ENCODE data around the gene MDK.
A peak's percentile ranks its signal among the peaks of the same experiment; 100 is the strongest.
"Not testable (repeated sequence)": the region's sequence is repeated elsewhere in the genome, so short reads cannot be mapped to it uniquely, and the experiment has no call there.

MDK gene

DNA sequence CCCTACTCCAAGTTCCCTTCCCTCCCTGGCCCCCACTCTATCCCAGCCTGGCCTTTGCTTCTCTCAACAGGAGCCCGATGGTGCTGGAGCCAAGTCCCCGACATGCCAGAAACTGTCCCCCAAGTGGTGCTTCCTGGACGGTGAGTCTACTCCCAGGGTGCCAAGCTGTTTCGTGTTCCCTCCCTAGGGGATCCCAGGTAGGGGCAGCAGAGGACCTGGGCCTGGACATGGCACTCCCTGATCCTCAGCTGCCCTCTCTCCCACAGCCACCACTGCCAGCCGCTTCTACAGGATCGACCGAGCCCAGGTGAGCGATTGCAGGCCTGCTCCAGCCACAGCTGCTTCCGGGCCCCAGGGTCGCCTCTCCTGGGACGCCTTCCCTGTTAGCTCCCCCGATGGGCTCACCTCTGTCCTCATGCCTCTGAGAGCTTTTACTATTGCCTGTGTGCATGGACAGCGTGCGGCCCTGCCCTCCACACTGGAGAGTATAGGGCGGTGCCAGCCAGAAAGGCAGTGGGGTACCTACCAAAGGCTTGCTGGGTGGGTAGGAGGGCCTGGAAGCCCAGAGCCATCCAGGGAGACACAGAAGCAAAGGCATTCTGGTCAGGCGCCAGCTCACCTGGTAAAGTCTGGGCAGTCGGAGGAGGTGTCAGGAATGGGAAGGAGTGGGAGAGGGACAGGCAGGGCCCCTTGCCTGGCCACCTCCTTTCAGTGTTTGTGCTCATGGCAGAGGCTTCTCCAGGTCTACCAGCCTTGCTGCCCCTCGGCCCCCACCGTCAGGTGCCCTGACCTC, 5.0 kb upstream of the MDK start:
- no peak for DNase-seq (ENCODE audit: low read depth in 1 of 2, low spot score in 1 of 2)
- TF ChIP-seq JUND (IDR thresholded peaks at IDR 0.05; ENCODE audit: low read depth) = no peak
- in situ Hi-C loops (cut with HindIII; ENCODE audit: low pct_unique_long_range_greater_than_20kb, low sequenced_read_pairs) = no loop called here

DNA sequence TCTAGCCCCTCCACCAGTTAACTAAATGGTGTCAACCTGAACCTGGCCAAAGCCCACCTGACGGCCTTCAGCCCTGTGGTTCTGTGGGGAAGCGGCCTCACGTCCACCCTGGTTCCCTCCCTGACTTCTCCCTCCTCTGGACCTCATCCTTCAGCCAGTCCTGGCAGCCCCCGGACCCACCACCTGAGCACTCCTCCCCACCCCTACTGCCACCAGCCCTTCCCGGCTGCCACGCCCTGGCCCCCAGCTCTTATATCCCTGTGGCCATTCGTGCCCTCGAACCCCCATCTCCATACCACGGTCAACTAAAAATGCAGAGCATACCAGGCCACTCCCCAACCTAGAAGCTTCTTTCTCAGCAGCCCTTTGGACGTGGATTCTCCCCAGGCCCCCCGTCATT, 4.2 kb upstream of the MDK start:
- TF ChIP-seq JUND (IDR thresholded peaks at IDR 0.05; ENCODE audit: low read depth) = no peak
- in situ Hi-C loops (cut with HindIII; ENCODE audit: low pct_unique_long_range_greater_than_20kb, low sequenced_read_pairs) = no loop called here
- no peak for DNase-seq (ENCODE audit: low read depth in 1 of 2, low spot score in 1 of 2)

DNA sequence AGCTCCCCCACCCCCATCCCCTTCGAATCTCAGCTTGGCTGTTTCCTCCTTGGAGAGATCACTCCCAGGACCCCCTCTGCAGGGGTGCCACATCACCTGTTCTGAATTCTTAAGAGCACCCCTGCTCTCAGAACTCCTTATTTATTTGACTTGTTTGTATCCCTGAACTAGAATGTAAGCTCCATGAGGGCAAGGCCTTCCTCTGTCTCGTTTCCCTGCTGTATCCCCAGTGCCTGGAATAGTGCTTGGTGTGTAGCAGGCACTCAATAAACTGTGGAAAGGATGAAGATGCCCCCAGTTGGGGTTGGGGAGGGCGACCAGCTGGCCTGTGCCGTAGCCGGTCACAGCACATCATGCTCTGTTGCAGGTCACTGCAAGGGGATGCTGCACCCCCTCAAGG, 3.6 kb upstream of the MDK start:
- TF ChIP-seq JUND (IDR thresholded peaks at IDR 0.05; ENCODE audit: low read depth) = no peak
- in situ Hi-C loops (cut with HindIII; ENCODE audit: low pct_unique_long_range_greater_than_20kb, low sequenced_read_pairs) = no loop called here
- DNase-seq (ENCODE audit: low read depth in 1 of 2, low spot score in 1 of 2) = no peak

DNA sequence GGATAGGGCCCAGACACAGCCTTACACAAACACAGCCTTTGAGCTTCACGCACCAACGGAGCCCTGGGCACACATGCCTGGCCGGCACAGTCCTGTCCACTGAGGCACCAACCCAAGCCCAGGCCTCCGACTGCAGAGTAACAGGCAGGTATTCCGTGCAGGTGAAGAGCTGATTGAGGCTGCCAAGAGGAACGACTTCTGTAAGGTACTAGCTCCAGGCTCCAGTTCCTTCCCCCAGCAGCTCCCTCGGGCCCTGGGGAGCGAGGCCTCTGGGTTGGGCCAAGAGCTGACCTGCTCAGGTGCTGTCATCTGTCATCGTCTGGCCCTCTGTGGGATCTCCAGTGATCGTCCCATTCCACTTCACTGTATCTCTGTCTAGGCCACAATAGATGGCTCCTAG, 3.2 kb upstream of the MDK start:
- in situ Hi-C loops (cut with HindIII; ENCODE audit: low pct_unique_long_range_greater_than_20kb, low sequenced_read_pairs) = no loop called here
- TF ChIP-seq JUND (IDR thresholded peaks at IDR 0.05; ENCODE audit: low read depth) = no peak
- DNase-seq (ENCODE audit: low read depth in 1 of 2, low spot score in 1 of 2) = no peak

DNA sequence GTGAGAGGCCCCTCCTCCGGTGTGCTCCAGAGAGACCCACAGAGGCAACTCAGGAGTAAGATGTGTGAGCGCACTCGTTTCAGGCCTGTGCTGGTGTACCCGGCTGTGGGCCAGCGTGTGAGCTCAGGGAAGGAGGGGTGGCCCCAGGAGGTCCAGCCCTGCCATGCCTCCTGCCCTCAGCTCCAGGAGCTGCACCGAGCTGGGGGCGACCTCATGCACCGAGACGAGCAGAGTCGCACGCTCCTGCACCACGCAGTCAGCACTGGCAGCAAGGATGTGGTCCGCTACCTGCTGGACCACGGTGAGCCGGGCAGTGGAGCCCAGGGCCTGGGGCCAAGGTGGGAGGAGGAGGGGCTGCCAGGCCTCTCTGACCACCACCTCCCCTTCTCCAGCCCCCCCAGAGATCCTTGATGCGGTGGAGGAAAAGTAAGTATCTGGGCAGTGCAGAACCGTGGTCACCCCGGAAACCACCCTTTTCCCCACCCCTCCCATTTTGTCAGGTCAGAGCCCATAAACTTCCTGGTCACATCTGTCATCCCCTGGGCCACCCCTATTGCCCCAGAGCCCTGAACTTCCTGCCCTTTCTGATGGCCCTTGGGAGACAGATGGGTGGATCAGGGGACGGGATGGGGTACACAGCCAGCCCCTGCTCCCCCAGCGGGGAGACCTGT, 2.5 kb upstream of the MDK start:
- DNase-seq (ENCODE audit: low read depth in 1 of 2, low spot score in 1 of 2) = no peak

DNA sequence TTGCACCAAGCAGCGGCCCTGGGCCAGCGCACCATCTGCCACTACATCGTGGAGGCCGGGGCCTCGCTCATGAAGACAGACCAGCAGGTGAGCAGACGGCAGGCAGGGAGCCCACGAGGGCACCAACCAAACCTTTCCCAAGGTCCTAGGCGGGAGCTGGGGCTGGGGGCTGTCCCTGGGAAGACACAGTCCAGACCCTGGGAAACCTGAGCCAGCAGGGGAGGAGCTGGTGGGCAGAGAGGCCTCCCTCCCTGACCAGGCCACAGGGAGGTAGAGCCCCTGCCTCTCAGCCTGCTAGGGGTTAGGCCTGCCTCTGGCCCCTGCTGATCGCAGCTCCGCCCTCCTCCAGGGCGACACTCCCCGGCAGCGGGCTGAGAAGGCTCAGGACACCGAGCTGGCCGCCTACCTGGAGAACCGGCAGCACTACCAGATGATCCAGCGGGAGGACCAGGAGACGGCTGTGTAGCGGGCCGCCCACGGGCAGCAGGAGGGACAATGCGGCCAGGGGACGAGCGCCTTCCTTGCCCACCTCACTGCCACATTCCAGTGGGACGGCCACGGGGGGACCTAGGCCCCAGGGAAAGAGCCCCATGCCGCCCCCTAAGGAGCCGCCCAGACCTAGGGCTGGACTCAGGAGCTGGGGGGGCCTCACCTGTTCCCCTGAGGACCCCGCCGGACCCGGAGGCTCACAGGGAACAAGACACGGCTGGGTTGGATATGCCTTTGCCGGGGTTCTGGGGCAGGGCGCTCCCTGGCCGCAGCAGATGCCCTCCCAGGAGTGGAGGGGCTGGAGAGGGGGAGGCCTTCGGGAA, 1.8 kb upstream of the MDK start:
- in situ Hi-C loops (cut with HindIII; ENCODE audit: low pct_unique_long_range_greater_than_20kb, low sequenced_read_pairs); DNase-seq (ENCODE audit: low read depth in 1 of 2, low spot score in 1 of 2): not testable (repeated sequence)

More for the DNA sequence above, 2.5 kb upstream of the MDK start:
- in situ Hi-C loops (cut with HindIII; ENCODE audit: low pct_unique_long_range_greater_than_20kb, low sequenced_read_pairs) = no loop called here
- no peak for TF ChIP-seq JUND (IDR thresholded peaks at IDR 0.05; ENCODE audit: low read depth)

DNA sequence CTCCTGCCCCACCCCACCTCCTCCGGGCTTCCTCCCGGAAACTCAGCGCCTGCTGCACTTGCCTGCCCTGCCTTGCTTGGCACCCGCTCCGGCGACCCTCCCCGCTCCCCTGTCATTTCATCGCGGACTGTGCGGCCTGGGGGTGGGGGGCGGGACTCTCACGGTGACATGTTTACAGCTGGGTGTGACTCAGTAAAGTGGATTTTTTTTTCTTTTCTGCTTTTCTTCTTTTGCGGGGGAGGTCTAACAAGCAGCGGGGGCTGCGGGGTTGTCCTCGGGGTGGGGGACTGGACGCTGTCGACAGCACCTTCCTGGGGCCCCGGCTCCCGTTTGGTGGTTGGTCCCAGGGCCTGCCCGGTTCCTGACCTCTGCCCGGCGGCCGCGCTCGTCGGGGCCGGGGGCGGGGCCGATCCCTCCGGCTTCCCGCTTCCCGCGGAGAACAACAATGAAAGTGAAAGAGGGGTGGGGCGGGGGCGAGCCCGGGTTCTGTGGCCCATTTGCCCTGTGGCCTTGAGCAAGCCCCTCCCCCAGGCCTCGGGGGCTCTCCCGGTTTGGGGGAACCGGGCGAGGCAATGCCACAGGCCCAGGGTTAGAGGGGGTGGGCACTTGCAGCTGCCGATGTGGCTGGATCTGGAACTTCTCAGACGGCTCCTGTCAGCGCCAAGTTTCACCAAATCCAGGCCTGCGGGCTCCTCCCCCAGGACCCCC, 975 bp upstream of the MDK start:
- in situ Hi-C loops (cut with HindIII; ENCODE audit: low pct_unique_long_range_greater_than_20kb, low sequenced_read_pairs) = no loop called here
- peak; percentile 40 to 59 for DNase-seq (ENCODE audit: low read depth in 1 of 2, low spot score in 1 of 2)
- TF ChIP-seq JUND (IDR thresholded peaks at IDR 0.05; ENCODE audit: low read depth) = no peak

DNA sequence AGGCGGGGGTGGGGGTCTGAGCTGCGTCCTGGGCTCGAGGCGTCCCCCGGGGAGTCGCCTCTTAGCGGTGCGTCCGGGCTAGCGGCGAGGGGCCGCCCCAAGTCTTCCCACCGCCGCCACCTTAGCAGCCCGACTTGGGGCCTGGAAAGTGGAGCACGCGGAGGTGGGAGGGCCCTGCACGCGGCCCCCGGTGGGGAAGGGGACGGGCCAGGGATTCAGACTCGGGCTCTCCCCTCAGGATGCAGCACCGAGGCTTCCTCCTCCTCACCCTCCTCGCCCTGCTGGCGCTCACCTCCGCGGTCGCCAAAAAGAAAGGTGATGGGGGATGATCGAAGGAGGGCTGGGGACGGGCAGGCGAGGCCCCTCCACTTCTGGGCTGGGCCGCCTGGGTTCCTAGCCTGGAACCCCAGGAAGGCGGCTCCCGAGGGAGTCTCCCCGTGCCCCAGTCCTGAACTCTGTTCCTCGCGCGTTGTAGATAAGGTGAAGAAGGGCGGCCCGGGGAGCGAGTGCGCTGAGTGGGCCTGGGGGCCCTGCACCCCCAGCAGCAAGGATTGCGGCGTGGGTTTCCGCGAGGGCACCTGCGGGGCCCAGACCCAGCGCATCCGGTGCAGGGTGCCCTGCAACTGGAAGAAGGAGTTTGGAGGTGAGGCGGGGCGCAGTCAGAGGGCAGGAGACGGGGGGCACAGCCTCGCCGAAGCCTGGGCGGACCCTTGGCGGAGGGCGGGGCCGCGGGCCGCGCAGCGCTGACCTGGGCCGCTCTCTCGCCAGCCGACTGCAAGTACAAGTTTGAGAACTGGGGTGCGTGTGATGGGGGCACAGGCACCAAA, 563 bp downstream of the MDK start:
- in situ Hi-C loops (cut with HindIII; ENCODE audit: low pct_unique_long_range_greater_than_20kb, low sequenced_read_pairs) = no loop called here
- no peak for TF ChIP-seq JUND (IDR thresholded peaks at IDR 0.05; ENCODE audit: low read depth)
- DNase-seq (ENCODE audit: low read depth in 1 of 2, low spot score in 1 of 2) = peak in 1 of 2 experiments; percentile 62

DNA sequence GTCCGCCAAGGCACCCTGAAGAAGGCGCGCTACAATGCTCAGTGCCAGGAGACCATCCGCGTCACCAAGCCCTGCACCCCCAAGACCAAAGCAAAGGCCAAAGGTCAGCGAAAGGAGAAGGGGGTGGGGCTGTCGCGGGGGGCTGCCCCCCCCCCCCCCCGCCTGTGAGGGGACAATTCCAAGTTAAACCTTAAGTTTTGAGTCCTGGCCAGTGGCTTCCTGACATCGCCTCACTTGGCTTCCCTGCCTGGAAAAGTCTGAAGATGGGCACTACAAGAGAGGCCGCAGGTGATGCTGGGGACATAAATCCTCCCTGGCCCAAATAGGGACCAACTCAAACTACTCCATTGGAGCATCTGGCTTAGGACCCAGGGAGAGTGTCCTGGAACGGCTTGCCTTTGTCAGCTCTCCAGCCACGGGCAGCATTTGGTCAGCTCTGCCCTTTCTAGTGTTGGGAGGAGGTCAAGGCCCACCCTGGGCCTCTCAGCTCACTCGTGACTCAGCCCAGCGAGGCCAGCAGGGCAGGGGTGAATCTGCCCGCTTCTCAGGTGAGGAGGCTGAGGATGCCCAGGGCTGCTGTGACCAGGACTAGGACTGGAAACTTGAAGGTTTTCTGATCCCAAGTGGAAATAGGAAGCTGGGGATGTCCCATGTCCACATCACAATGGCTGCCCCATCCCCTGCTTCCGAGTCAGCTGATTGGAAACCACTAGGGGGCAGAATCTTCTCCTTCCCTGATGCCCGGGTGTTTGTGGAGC, 1.4 kb downstream of the MDK start:
- DNase-seq (ENCODE audit: low read depth in 1 of 2, low spot score in 1 of 2) = peak; percentile 67 to 72
- in situ Hi-C loops (cut with HindIII; ENCODE audit: low pct_unique_long_range_greater_than_20kb, low sequenced_read_pairs) = no loop called here
- no peak for TF ChIP-seq JUND (IDR thresholded peaks at IDR 0.05; ENCODE audit: low read depth)

DNA sequence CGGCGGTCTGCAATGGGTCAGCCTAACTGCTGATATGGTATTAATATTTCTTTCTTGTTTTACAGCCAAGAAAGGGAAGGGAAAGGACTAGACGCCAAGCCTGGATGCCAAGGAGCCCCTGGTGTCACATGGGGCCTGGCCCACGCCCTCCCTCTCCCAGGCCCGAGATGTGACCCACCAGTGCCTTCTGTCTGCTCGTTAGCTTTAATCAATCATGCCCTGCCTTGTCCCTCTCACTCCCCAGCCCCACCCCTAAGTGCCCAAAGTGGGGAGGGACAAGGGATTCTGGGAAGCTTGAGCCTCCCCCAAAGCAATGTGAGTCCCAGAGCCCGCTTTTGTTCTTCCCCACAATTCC, 1.9 kb downstream of the MDK start:
- no peak for DNase-seq (ENCODE audit: low read depth in 1 of 2, low spot score in 1 of 2)
- TF ChIP-seq JUND (IDR thresholded peaks at IDR 0.05; ENCODE audit: low read depth) = no peak
- in situ Hi-C loops (cut with HindIII; ENCODE audit: low pct_unique_long_range_greater_than_20kb, low sequenced_read_pairs) = no loop called here

All from T47D (cell line).